ENCODE data around the gene RAI1.

- TF ChIP-seq POLR2AphosphoS5 (IDR thresholded peaks at IDR 0.05; ENCODE audit: low read depth, low read length): no peak
- TF ChIP-seq, protein P1, sequence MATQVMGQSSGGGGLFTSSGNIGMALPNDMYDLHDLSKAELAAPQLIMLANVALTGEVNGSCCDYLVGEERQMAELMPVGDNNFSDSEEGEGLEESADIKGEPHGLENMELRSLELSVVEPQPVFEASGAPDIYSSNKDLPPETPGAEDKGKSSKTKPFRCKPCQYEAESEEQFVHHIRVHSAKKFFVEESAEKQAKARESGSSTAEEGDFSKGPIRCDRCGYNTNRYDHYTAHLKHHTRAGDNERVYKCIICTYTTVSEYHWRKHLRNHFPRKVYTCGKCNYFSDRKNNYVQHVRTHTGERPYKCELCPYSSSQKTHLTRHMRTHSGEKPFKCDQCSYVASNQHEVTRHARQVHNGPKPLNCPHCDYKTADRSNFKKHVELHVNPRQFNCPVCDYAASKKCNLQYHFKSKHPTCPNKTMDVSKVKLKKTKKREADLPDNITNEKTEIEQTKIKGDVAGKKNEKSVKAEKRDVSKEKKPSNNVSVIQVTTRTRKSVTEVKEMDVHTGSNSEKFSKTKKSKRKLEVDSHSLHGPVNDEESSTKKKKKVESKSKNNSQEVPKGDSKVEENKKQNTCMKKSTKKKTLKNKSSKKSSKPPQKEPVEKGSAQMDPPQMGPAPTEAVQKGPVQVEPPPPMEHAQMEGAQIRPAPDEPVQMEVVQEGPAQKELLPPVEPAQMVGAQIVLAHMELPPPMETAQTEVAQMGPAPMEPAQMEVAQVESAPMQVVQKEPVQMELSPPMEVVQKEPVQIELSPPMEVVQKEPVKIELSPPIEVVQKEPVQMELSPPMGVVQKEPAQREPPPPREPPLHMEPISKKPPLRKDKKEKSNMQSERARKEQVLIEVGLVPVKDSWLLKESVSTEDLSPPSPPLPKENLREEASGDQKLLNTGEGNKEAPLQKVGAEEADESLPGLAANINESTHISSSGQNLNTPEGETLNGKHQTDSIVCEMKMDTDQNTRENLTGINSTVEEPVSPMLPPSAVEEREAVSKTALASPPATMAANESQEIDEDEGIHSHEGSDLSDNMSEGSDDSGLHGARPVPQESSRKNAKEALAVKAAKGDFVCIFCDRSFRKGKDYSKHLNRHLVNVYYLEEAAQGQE (IDR thresholded peaks at IDR 0.05; ENCODE audit: insufficient read depth in 1 of 2, low read depth in 2 of 2, low read length in 2 of 2): no peak
- no peak for TF ChIP-seq TAF1 (IDR thresholded peaks at IDR 0.05; ENCODE audit: borderline replicate concordance, insufficient read depth, low read length)
- no peak for TF ChIP-seq SIN3A (IDR thresholded peaks at IDR 0.05; ENCODE audit: borderline replicate concordance, insufficient read depth, low read length)
Measured at GRCh38 chr17:17742133-17742621, 60.9 kb downstream of the RAI1 start.

Measured in PFSK-1 (cell line).